Mesenchymal stem cell (in vitro differentiated cells and primary cell): ENCODE data around the gene OR4B1.

ENCODE experiments used
- DNase-seq: peaks from one replicate; pipeline ENCODE4 v3.0.0-alpha.2; 2013
- H2AFZ ChIP-seq: one replicate; pipeline ENCODE4 v1.6.1; 2013; ENCODE audit warnings: low read depth, mild to moderate bottlenecking, control low read depth, inconsistent platforms, low read length, moderate library complexity
- H2AK5ac ChIP-seq: 2 replicates; pipeline ENCODE4 v1.6.1; 2013; ENCODE audit warnings: low read length, moderate library complexity, mild to moderate bottlenecking, inconsistent platforms; ENCODE audit not compliant: severe bottlenecking
- H2BK120ac ChIP-seq: one replicate; pipeline ENCODE4 v1.6.1; 2013; ENCODE audit warnings: low read depth, mild to moderate bottlenecking, inconsistent platforms, low read length, moderate library complexity
- H2BK12ac ChIP-seq, 2 experiments: one replicate each; pipeline ENCODE4 v1.6.1; 2013; ENCODE audit warnings: inconsistent platforms in 2 of 2, low read length in 2 of 2, mild to moderate bottlenecking in 2 of 2, moderate library complexity in 2 of 2, control low read depth in 1 of 2
- H2BK15ac ChIP-seq: one replicate; pipeline ENCODE4 v1.6.1; 2013; ENCODE audit warnings: mild to moderate bottlenecking, low read depth, inconsistent platforms; ENCODE audit not compliant: poor library complexity, severe bottlenecking
- H2BK5ac ChIP-seq: 2 replicates; pipeline ENCODE4 v1.6.1; 2013; ENCODE audit warnings: low read depth, mild to moderate bottlenecking, low read length, control low read depth, inconsistent platforms; ENCODE audit not compliant: poor library complexity, severe bottlenecking
- H3K14ac ChIP-seq, 2 experiments: one replicate each; pipeline ENCODE4 v1.6.1; 2013; ENCODE audit warnings: inconsistent platforms in 2 of 2, low read length in 2 of 2, control low read depth in 1 of 2, mild to moderate bottlenecking in 1 of 2, moderate library complexity in 1 of 2
- H3K18ac ChIP-seq, 2 experiments: one replicate each; pipeline ENCODE4 v1.6.1; 2013; ENCODE audit warnings: inconsistent platforms in 2 of 2, low read length in 2 of 2, control low read depth in 1 of 2, low read depth in 1 of 2, mild to moderate bottlenecking in 1 of 2
- H3K23ac ChIP-seq, 2 experiments: one replicate each; pipeline ENCODE4 v1.6.1; 2013; ENCODE audit warnings: inconsistent platforms in 2 of 2, low read length in 2 of 2, mild to moderate bottlenecking in 2 of 2, moderate library complexity in 2 of 2, control low read depth in 1 of 2
- H3K27ac ChIP-seq: 2 replicates; pipeline ENCODE4 v1.5.1; 2013; ENCODE audit warnings: mild to moderate bottlenecking, moderate library complexity, low read length, control low read depth, inconsistent platforms; ENCODE audit not compliant: poor library complexity, severe bottlenecking
- H3K27me3 ChIP-seq, 2 experiments: 2 replicates each; pipeline versions ENCODE4 v1.6.1 to v1.7.0; 2013; ENCODE audit warnings: low read length in 2 of 2, mild to moderate bottlenecking in 2 of 2, moderate library complexity in 2 of 2, control low read depth in 1 of 2, inconsistent platforms in 1 of 2; ENCODE audit not compliant: control insufficient read depth in 1 of 2, insufficient read depth in 1 of 2
- H3K36me3 ChIP-seq, 2 experiments: 2 replicates each; pipeline versions ENCODE4 v1.6.1 to v1.7.0; 2013; ENCODE audit warnings: low read length in 2 of 2, control low read depth in 1 of 2, inconsistent platforms in 1 of 2, low read depth in 1 of 2, mild to moderate bottlenecking in 1 of 2; ENCODE audit not compliant: insufficient read depth in 2 of 2, control insufficient read depth in 1 of 2
- H3K4ac ChIP-seq, 2 experiments: one replicate each; pipeline ENCODE4 v1.6.1; 2013; ENCODE audit warnings: inconsistent platforms in 2 of 2, low read length in 2 of 2, mild to moderate bottlenecking in 2 of 2, moderate library complexity in 2 of 2, control low read depth in 1 of 2, low read depth in 1 of 2
- H3K4me1 ChIP-seq: 2 replicates; pipeline ENCODE4 v1.6.1; 2013; ENCODE audit warnings: low read depth, low read length, control low read depth; ENCODE audit not compliant: control insufficient read depth, insufficient read depth
- H3K4me2 ChIP-seq: 2 replicates; pipeline ENCODE4 v1.6.1; 2013; ENCODE audit warnings: low read length, mild to moderate bottlenecking, inconsistent platforms; ENCODE audit not compliant: poor library complexity, severe bottlenecking
- H3K4me3 ChIP-seq, 2 experiments: 2 replicates each; pipeline versions ENCODE4 v1.5.1 to v1.7.0; 2013; ENCODE audit warnings: low read length in 2 of 2, mild to moderate bottlenecking in 2 of 2, control low read depth in 1 of 2, low read depth in 1 of 2; ENCODE audit not compliant: insufficient read depth in 1 of 2
- H3K79me1 ChIP-seq: replicated peaks from 2 replicates; pipeline ENCODE4 v1.6.1; 2013; ENCODE audit warnings: mild to moderate bottlenecking, control low read depth, low read length, inconsistent platforms; ENCODE audit not compliant: poor library complexity, severe bottlenecking
- H3K9ac ChIP-seq: 2 replicates; pipeline ENCODE4 v1.7.0; 2013; ENCODE audit warnings: mild to moderate bottlenecking, low read length, moderate library complexity
- H3K9me3 ChIP-seq: 2 replicates; pipeline ENCODE4 v1.7.0; 2013; ENCODE audit warnings: mild to moderate bottlenecking, low read length; ENCODE audit not compliant: control insufficient read depth
- H4K8ac ChIP-seq: one replicate; pipeline ENCODE4 v1.6.1; 2013; ENCODE audit warnings: inconsistent platforms, mild to moderate bottlenecking, low read length, moderate library complexity
- H4K91ac ChIP-seq: one replicate; pipeline ENCODE4 v1.6.1; 2013; ENCODE audit warnings: mild to moderate bottlenecking, low read length, inconsistent platforms
- WGBS: methylation state at CpG from one replicate; pipeline ENCODE4 v1.1.7; 2013; ENCODE audit warnings: mixed read lengths; 5-methylcytosine and 5-hydroxymethylcytosine counted together

The OR4B1 gene

GRCh38 chr11:48248902-48249301 lies 32.3 kb downstream of the OR4B1 start:
- Histone ChIP-seq H2BK15ac (no peak overlapping the region), H3K27me3 (no peaks in the 10 kb centered on the region), H2BK12ac (no peak overlapping the region), H3K23ac (no peak overlapping the region), H2AK5ac (no peak overlapping the region), H3K4me3 (no peak overlapping the region), H2AFZ (no peak overlapping the region), H3K9me3 (peaks cover 16% of the 10 kb centered on the region), H3K9ac (no peak overlapping the region), H3K18ac (no peak overlapping the region), H4K8ac (no peak overlapping the region), H3K4me2 (no peak overlapping the region), H3K4me1 (no peaks in the 10 kb centered on the region), H3K79me1 (no peaks in the 10 kb centered on the region), H2BK120ac (no peak overlapping the region), H3K27ac (no peak overlapping the region), H3K14ac (no peak overlapping the region), H3K4ac (no peak overlapping the region), H2BK5ac (no peak overlapping the region), H3K36me3 (no peaks in the 10 kb centered on the region), H4K91ac (no peak overlapping the region)
- DNase-seq: no peak
- WGBS: no CpG with 5 or more reads among the region's 1 CpG

GRCh38 chr11:48261600-48261999 lies 45.0 kb downstream of the OR4B1 start:
- no peak overlapping the region for H3K18ac ChIP-seq
- WGBS: 50% methylated on average over 1 of the region's 2 CpGs

DNA sequence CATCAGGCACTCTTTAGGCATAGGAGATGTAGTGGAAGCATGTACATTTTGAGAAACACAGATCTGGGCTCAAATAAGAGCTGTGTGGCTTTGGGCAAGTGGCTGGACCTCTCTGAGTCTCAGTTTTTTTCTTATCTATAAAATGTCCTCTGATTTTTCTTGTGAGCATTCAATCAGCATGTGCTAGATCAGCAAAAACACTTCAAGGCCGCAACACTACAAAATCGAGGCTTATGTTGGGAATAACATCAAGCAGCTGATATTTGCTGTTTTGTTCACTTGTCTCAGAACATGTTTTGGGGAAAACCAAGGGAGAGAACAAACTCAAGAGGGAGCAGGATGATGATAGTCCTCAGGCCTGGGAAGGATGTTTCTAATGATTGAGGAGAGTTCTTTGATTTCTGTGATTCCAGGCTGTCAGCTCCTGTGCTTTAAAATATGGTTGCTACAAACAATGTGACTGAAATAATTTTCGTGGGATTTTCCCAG lies 46.9 kb downstream of the OR4B1 start, which contains the start of gene OR4X1:
Gene OR4X1 (plus strand): TSS at position 439 of the 489 bp plus-strand sequence. CDS start 0 bp downstream, at position 439.
- Histone ChIP-seq H2BK5ac (no peak within 1 kb of the TSS), H3K23ac (no peak within 1 kb of the TSS), H2BK12ac (no peak within 1 kb of the TSS), H3K9ac (no peak within 1 kb of the TSS), H3K4me1 (no peaks in the 10 kb centered on the region), H3K79me1 (no peaks in the 10 kb centered on the region), H3K36me3 (no peaks in the 10 kb centered on the region), H2BK120ac (no peak within 1 kb of the TSS), H3K27ac (no peak within 1 kb of the TSS), H3K4me2 (no peak within 1 kb of the TSS), H3K14ac (no peak within 1 kb of the TSS), H3K18ac (no peak within 1 kb of the TSS), H2AFZ (no peak within 1 kb of the TSS), H3K9me3 (no peaks in the 10 kb centered on the region), H3K4ac (no peak within 1 kb of the TSS), H3K4me3 (no peak within 1 kb of the TSS), H3K27me3 (no peaks in the 10 kb centered on the region), H2AK5ac (no peak within 1 kb of the TSS), H2BK15ac (no peak within 1 kb of the TSS), H4K8ac (no peak within 1 kb of the TSS), H4K91ac (no peak within 1 kb of the TSS)
- 33% methylated on average over 2 of the region's 3 CpGs for WGBS
- DNase-seq: no peak

More at GRCh38 chr11:48261600-48261999, 45.0 kb downstream of the OR4B1 start:
- Histone ChIP-seq H4K91ac (no peak overlapping the region), H3K4me2 (no peak overlapping the region), H3K14ac (no peak overlapping the region), H3K79me1 (no peaks in the 10 kb centered on the region), H4K8ac (no peak overlapping the region), H2BK5ac (no peak overlapping the region), H2BK15ac (no peak overlapping the region), H3K36me3 (no peaks in the 10 kb centered on the region), H3K27ac (no peak overlapping the region), H3K4ac (no peak overlapping the region), H3K9me3 (peaks cover 3% of the 10 kb centered on the region), H2BK120ac (no peak overlapping the region), H2AFZ (no peak overlapping the region), H3K27me3 (no peaks in the 10 kb centered on the region), H3K23ac (no peak overlapping the region), H3K9ac (no peak overlapping the region), H3K4me1 (no peaks in the 10 kb centered on the region), H2AK5ac (no peak overlapping the region), H2BK12ac (no peak overlapping the region), H3K4me3 (no peak overlapping the region)
- no peak for DNase-seq
